ENCODE data around the gene CTTNBP2NL. TPM values are rescaled to one million over a fixed set of nuclear protein-coding genes. Genes with fewer than 3 reads are reported as not detected.

Gene CTTNBP2NL
- total RNA-seq, 1 donor: 32.2 TPM

- no peaks in the 10 kb centered on the region for H4K20me1 ChIP-seq (ENCODE audit: insufficient read depth, low read length)
- no peaks in the 10 kb centered on the region for H3K79me2 ChIP-seq (ENCODE audit: insufficient read depth, low read length)
- no peaks in the 10 kb centered on the region for H3K9me3 ChIP-seq (ENCODE audit: low read depth, low read length)
- H2AFZ ChIP-seq (ENCODE audit: low read length): no peak overlapping the region
- H3K4me1 ChIP-seq (ENCODE audit: insufficient read depth, low read length): peaks cover 3% of the 10 kb centered on the region
- TF ChIP-seq, protein P1, sequence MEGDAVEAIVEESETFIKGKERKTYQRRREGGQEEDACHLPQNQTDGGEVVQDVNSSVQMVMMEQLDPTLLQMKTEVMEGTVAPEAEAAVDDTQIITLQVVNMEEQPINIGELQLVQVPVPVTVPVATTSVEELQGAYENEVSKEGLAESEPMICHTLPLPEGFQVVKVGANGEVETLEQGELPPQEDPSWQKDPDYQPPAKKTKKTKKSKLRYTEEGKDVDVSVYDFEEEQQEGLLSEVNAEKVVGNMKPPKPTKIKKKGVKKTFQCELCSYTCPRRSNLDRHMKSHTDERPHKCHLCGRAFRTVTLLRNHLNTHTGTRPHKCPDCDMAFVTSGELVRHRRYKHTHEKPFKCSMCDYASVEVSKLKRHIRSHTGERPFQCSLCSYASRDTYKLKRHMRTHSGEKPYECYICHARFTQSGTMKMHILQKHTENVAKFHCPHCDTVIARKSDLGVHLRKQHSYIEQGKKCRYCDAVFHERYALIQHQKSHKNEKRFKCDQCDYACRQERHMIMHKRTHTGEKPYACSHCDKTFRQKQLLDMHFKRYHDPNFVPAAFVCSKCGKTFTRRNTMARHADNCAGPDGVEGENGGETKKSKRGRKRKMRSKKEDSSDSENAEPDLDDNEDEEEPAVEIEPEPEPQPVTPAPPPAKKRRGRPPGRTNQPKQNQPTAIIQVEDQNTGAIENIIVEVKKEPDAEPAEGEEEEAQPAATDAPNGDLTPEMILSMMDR (IDR thresholded peaks at IDR 0.05; ENCODE audit: extremely low read depth, low read depth, low read length): no peak
- H3K27ac ChIP-seq (ENCODE audit: low read depth, low read length): no peak overlapping the region
- H3K4me2 ChIP-seq (ENCODE audit: insufficient read depth, low read length): no peak overlapping the region
- H3K27me3 ChIP-seq (ENCODE audit: insufficient read depth, low read length): peaks cover 29% of the 10 kb centered on the region
- no peak overlapping the region for H3K4me3 ChIP-seq (ENCODE audit: insufficient read depth, low read length)
- DNase-seq (ENCODE audit: insufficient read length, low spot score, missing footprints): no peak
- no peaks in the 10 kb centered on the region for H3K36me3 ChIP-seq (ENCODE audit: insufficient read depth, low read length)
These were observed 22.2 kb upstream of the CTTNBP2NL start for GRCh38 chr1:112373806-112374205.

DNA sequence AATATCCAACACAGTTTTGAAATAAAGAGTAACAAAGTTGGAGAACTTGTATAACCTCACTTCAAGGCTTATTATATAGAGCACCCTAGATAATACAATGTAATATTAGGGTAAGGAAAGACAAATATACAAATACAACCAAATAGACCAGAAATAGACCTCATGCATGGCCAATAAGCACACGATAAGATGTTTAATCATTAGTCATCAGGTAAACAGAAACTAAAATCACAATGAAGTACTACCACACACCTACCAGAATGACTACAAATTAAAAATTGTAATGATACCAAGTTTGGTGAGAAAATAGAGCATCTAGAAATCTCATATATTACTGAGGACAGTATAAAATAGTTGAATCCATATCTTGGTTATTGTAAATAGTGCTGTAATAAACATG, 20.3 kb upstream of the CTTNBP2NL start:
- Histone ChIP-seq H3K4me3 (ENCODE audit: insufficient read depth, low read length) (no peak overlapping the region), H3K36me3 (ENCODE audit: insufficient read depth, low read length) (no peaks in the 10 kb centered on the region), H3K4me2 (ENCODE audit: insufficient read depth, low read length) (no peak overlapping the region), H3K9me3 (ENCODE audit: low read depth, low read length) (no peaks in the 10 kb centered on the region), H3K79me2 (ENCODE audit: insufficient read depth, low read length) (no peaks in the 10 kb centered on the region), H3K27me3 (ENCODE audit: insufficient read depth, low read length) (peaks cover 31% of the 10 kb centered on the region), H3K4me1 (ENCODE audit: insufficient read depth, low read length) (no peaks in the 10 kb centered on the region), H3K27ac (ENCODE audit: low read depth, low read length) (no peak overlapping the region), H2AFZ (ENCODE audit: low read length) (no peak overlapping the region), H4K20me1 (ENCODE audit: insufficient read depth, low read length) (no peaks in the 10 kb centered on the region)
- TF ChIP-seq, protein P1 (IDR thresholded peaks at IDR 0.05; ENCODE audit: extremely low read depth, low read depth, low read length): no peak
- DNase-seq (ENCODE audit: insufficient read length, low spot score, missing footprints): no peak

- Histone ChIP-seq H3K4me2 (ENCODE audit: insufficient read depth, low read length) (no peak overlapping the region), H3K36me3 (ENCODE audit: insufficient read depth, low read length) (no peaks in the 10 kb centered on the region), H3K4me3 (ENCODE audit: insufficient read depth, low read length) (no peak overlapping the region), H3K27me3 (ENCODE audit: insufficient read depth, low read length) (peaks cover 44% of the 10 kb centered on the region), H3K27ac (ENCODE audit: low read depth, low read length) (no peak overlapping the region), H2AFZ (ENCODE audit: low read length) (no peak overlapping the region), H3K9me3 (ENCODE audit: low read depth, low read length) (no peaks in the 10 kb centered on the region), H3K4me1 (ENCODE audit: insufficient read depth, low read length) (no peaks in the 10 kb centered on the region), H4K20me1 (ENCODE audit: insufficient read depth, low read length) (no peaks in the 10 kb centered on the region), H3K79me2 (ENCODE audit: insufficient read depth, low read length) (no peaks in the 10 kb centered on the region)
- DNase-seq (ENCODE audit: insufficient read length, low spot score, missing footprints): no peak
- TF ChIP-seq, protein P1 (IDR thresholded peaks at IDR 0.05; ENCODE audit: extremely low read depth, low read depth, low read length): no peak
These were observed 15.7 kb upstream of the CTTNBP2NL start for GRCh38 chr1:112380356-112380755.

GRCh38 chr1:112381324-112382076, 14.5 kb upstream of the CTTNBP2NL start:
- Histone ChIP-seq H3K79me2 (ENCODE audit: insufficient read depth, low read length) (no peaks in the 10 kb centered on the region), H3K4me2 (ENCODE audit: insufficient read depth, low read length) (no peak overlapping the region), H3K9me3 (ENCODE audit: low read depth, low read length) (no peaks in the 10 kb centered on the region), H3K36me3 (ENCODE audit: insufficient read depth, low read length) (no peaks in the 10 kb centered on the region), H3K4me3 (ENCODE audit: insufficient read depth, low read length) (no peak overlapping the region), H2AFZ (ENCODE audit: low read length) (no peak overlapping the region), H3K27me3 (ENCODE audit: insufficient read depth, low read length) (peaks cover 43% of the 10 kb centered on the region), H3K4me1 (ENCODE audit: insufficient read depth, low read length) (no peaks in the 10 kb centered on the region), H3K27ac (ENCODE audit: low read depth, low read length) (no peak overlapping the region), H4K20me1 (ENCODE audit: insufficient read depth, low read length) (no peaks in the 10 kb centered on the region)
- DNase-seq (ENCODE audit: insufficient read length, low spot score, missing footprints): no peak
- TF ChIP-seq, protein P1 (IDR thresholded peaks at IDR 0.05; ENCODE audit: extremely low read depth, low read depth, low read length): no peak
